Measurements from ENCODE around the gene TUBGCP2.

The TUBGCP2 gene

GRCh38 chr10:133295426-133296320 lies 13.0 kb downstream of the TUBGCP2 start:
- ATAC-seq (ENCODE audit: low read depth): no peak
- Mint-ChIP-seq H3K4me3 (no peak overlapping the region), H3K27ac (no peak overlapping the region), H3K27me3 (no peaks in the 10 kb centered on the region), H3K4me1 (no peaks in the 10 kb centered on the region), H3K9me3 (no peaks in the 10 kb centered on the region), H3K36me3 (peaks cover 28% of the 10 kb centered on the region)
- DNase-seq (ENCODE audit: low spot score in 2 of 2): no peak

GRCh38 chr10:133294189-133294588 lies 14.5 kb downstream of the TUBGCP2 start:
- DNase-seq (ENCODE audit: low spot score in 2 of 2) (no peak), ATAC-seq (ENCODE audit: low read depth) (no peak)
- H3K4me3 Mint-ChIP-seq: no peak overlapping the region
- H3K36me3 Mint-ChIP-seq: peaks cover 21% of the 10 kb centered on the region
- H3K9me3 Mint-ChIP-seq: no peaks in the 10 kb centered on the region
- H3K27ac Mint-ChIP-seq: no peak overlapping the region
- no peaks in the 10 kb centered on the region for H3K27me3 Mint-ChIP-seq
- H3K4me1 Mint-ChIP-seq: no peaks in the 10 kb centered on the region

GRCh38 chr10:133293810-133294119 lies 14.9 kb downstream of the TUBGCP2 start:
- DNase-seq (ENCODE audit: low spot score in 2 of 2): no peak
- H3K27ac Mint-ChIP-seq: no peak overlapping the region
- no peak overlapping the region for H3K4me3 Mint-ChIP-seq
- no peak for ATAC-seq (ENCODE audit: low read depth)
- H3K36me3 Mint-ChIP-seq: peaks cover 22% of the 10 kb centered on the region
- H3K27me3 Mint-ChIP-seq: no peaks in the 10 kb centered on the region
- no peaks in the 10 kb centered on the region for H3K4me1 Mint-ChIP-seq
- no peaks in the 10 kb centered on the region for H3K9me3 Mint-ChIP-seq

GRCh38 chr10:133292919-133293809 lies 15.5 kb downstream of the TUBGCP2 start:
- no peak overlapping the region for H3K27ac Mint-ChIP-seq
- H3K9me3 Mint-ChIP-seq: no peaks in the 10 kb centered on the region
- no peak overlapping the region for H3K4me3 Mint-ChIP-seq
- H3K27me3 Mint-ChIP-seq: no peaks in the 10 kb centered on the region
- H3K4me1 Mint-ChIP-seq: no peaks in the 10 kb centered on the region
- DNase-seq (ENCODE audit: low spot score in 2 of 2) (no peak), ATAC-seq (ENCODE audit: low read depth) (no peak)
- peaks cover 20% of the 10 kb centered on the region for H3K36me3 Mint-ChIP-seq

- Mint-ChIP-seq H3K27me3 (no peaks in the 10 kb centered on the region), H3K9me3 (no peaks in the 10 kb centered on the region), H3K36me3 (peaks cover 34% of the 10 kb centered on the region), H3K4me1 (no peaks in the 10 kb centered on the region), H3K27ac (no peak overlapping the region), H3K4me3 (no peak overlapping the region)
- ATAC-seq (ENCODE audit: low read depth) (no peak), DNase-seq (ENCODE audit: low spot score in 2 of 2) (no peak)
Observed at GRCh38 chr10:133289761-133290160, 18.9 kb downstream of the TUBGCP2 start.

- H3K27me3 Mint-ChIP-seq: no peaks in the 10 kb centered on the region
- H3K4me3 Mint-ChIP-seq: no peak overlapping the region
- no peak for ATAC-seq (ENCODE audit: low read depth)
- DNase-seq (ENCODE audit: low spot score in 2 of 2): no peak
- H3K27ac Mint-ChIP-seq: no peak overlapping the region
- peaks cover 40% of the 10 kb centered on the region for H3K36me3 Mint-ChIP-seq
- H3K9me3 Mint-ChIP-seq: no peaks in the 10 kb centered on the region
- H3K4me1 Mint-ChIP-seq: peaks cover 2% of the 10 kb centered on the region
Observed at GRCh38 chr10:133287832-133288500, 20.7 kb downstream of the TUBGCP2 start.

GRCh38 chr10:133286366-133286765 lies 22.3 kb downstream of the TUBGCP2 start:
- no peak for ATAC-seq (ENCODE audit: low read depth)
- Mint-ChIP-seq H3K4me3 (no peak overlapping the region), H3K36me3 (peaks cover 43% of the 10 kb centered on the region), H3K27ac (no peak overlapping the region), H3K9me3 (no peaks in the 10 kb centered on the region), H3K4me1 (peaks cover 2% of the 10 kb centered on the region), H3K27me3 (no peaks in the 10 kb centered on the region)
- DNase-seq (ENCODE audit: low spot score in 2 of 2): no peak

GRCh38 chr10:133285217-133285616 lies 23.5 kb downstream of the TUBGCP2 start:
- DNase-seq (ENCODE audit: low spot score in 2 of 2): no peak
- peaks cover 47% of the 10 kb centered on the region for H3K36me3 Mint-ChIP-seq
- no peak for ATAC-seq (ENCODE audit: low read depth)
- H3K27me3 Mint-ChIP-seq: no peaks in the 10 kb centered on the region
- H3K4me1 Mint-ChIP-seq: peaks cover 2% of the 10 kb centered on the region
- H3K9me3 Mint-ChIP-seq: no peaks in the 10 kb centered on the region
- no peak overlapping the region for H3K4me3 Mint-ChIP-seq
- H3K27ac Mint-ChIP-seq: no peak overlapping the region

- no peaks in the 10 kb centered on the region for H3K27me3 Mint-ChIP-seq
- DNase-seq (ENCODE audit: low spot score in 2 of 2): no peak
- peaks cover 10% of the 10 kb centered on the region for H3K4me1 Mint-ChIP-seq
- no peak overlapping the region for H3K4me3 Mint-ChIP-seq
- no peaks in the 10 kb centered on the region for H3K9me3 Mint-ChIP-seq
- peaks cover 44% of the 10 kb centered on the region for H3K36me3 Mint-ChIP-seq
- no peak overlapping the region for H3K27ac Mint-ChIP-seq
- ATAC-seq (ENCODE audit: low read depth): no peak
Observed at GRCh38 chr10:133283931-133284330, 24.7 kb downstream of the TUBGCP2 start.

GRCh38 chr10:133282846-133283390 lies 25.8 kb downstream of the TUBGCP2 start:
- H3K4me3 Mint-ChIP-seq: no peak overlapping the region
- ATAC-seq (ENCODE audit: low read depth) (no peak), DNase-seq (ENCODE audit: low spot score in 2 of 2) (no peak)
- no peaks in the 10 kb centered on the region for H3K27me3 Mint-ChIP-seq
- H3K27ac Mint-ChIP-seq: no peak overlapping the region
- peaks cover 39% of the 10 kb centered on the region for H3K36me3 Mint-ChIP-seq
- H3K9me3 Mint-ChIP-seq: no peaks in the 10 kb centered on the region
- peaks cover 20% of the 10 kb centered on the region for H3K4me1 Mint-ChIP-seq

- Mint-ChIP-seq H3K27me3 (no peaks in the 10 kb centered on the region), H3K4me3 (no peak overlapping the region), H3K9me3 (no peaks in the 10 kb centered on the region), H3K36me3 (peaks cover 32% of the 10 kb centered on the region), H3K4me1 (peaks cover 25% of the 10 kb centered on the region), H3K27ac (no peak overlapping the region)
- DNase-seq (ENCODE audit: low spot score in 2 of 2) (no peak), ATAC-seq (ENCODE audit: low read depth) (no peak)
Observed at GRCh38 chr10:133281628-133282372, 26.9 kb downstream of the TUBGCP2 start.

- Mint-ChIP-seq H3K9me3 (no peaks in the 10 kb centered on the region), H3K4me1 (peaks cover 25% of the 10 kb centered on the region), H3K4me3 (no peak overlapping the region), H3K27me3 (no peaks in the 10 kb centered on the region), H3K27ac (no peak overlapping the region), H3K36me3 (peaks cover 26% of the 10 kb centered on the region)
- ATAC-seq (ENCODE audit: low read depth) (no peak), DNase-seq (ENCODE audit: low spot score in 2 of 2) (no peak)
Observed at GRCh38 chr10:133281084-133281483, 27.6 kb downstream of the TUBGCP2 start.

- no peak for ATAC-seq (ENCODE audit: low read depth)
Observed at GRCh38 chr10:133280391-133281059, 28.1 kb downstream of the TUBGCP2 start.

More at GRCh38 chr10:133280391-133281059, 28.1 kb downstream of the TUBGCP2 start:
- Mint-ChIP-seq H3K4me1 (peaks cover 25% of the 10 kb centered on the region), H3K36me3 (peaks cover 20% of the 10 kb centered on the region), H3K27ac (no peak overlapping the region), H3K27me3 (no peaks in the 10 kb centered on the region), H3K9me3 (no peaks in the 10 kb centered on the region), H3K4me3 (no peak overlapping the region)
- DNase-seq (ENCODE audit: low spot score in 2 of 2): no peak

Measured in memory B cell (primary cell).